Measurements from ENCODE around the gene DNAJC1.

DNA sequence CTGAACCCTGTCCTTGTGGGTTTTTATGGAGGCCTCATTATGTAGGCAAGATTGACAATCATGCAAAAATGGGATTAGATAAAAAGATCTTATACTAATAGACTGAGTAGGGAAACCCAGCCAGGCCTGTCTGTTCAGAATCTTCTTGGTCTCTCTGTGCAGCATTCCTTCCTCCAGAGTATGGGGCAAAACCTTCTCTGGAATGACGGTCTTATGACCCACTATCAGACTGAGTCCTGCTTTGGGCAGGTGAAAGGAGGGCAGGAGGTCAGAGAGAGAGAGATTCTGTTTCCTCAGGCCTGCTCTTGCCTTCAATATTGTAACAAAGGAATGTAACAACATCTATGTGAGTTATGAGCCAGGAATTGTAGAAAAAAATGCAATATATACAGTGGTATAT lies 182.6 kb downstream of the DNAJC1 start:
- no peak for TF ChIP-seq EZH2 (IDR thresholded peaks at IDR 0.05; ENCODE audit: low read length)
- TF ChIP-seq, protein P1, sequence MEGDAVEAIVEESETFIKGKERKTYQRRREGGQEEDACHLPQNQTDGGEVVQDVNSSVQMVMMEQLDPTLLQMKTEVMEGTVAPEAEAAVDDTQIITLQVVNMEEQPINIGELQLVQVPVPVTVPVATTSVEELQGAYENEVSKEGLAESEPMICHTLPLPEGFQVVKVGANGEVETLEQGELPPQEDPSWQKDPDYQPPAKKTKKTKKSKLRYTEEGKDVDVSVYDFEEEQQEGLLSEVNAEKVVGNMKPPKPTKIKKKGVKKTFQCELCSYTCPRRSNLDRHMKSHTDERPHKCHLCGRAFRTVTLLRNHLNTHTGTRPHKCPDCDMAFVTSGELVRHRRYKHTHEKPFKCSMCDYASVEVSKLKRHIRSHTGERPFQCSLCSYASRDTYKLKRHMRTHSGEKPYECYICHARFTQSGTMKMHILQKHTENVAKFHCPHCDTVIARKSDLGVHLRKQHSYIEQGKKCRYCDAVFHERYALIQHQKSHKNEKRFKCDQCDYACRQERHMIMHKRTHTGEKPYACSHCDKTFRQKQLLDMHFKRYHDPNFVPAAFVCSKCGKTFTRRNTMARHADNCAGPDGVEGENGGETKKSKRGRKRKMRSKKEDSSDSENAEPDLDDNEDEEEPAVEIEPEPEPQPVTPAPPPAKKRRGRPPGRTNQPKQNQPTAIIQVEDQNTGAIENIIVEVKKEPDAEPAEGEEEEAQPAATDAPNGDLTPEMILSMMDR (optimal IDR thresholded peaks at IDR 0.05 in 1 of 3, IDR thresholded peaks at IDR 0.05 in 1 of 3, conservative IDR thresholded peaks at IDR 0.05 in 1 of 3; ENCODE audit: extremely low read depth in 1 of 3, insufficient read depth in 2 of 3, low read length in 3 of 3) = no peak
